Germinal center (tissue), 1 donor: ENCODE measurements around the gene COL9A3.
"Not testable (repeated sequence)": the region's sequence is repeated elsewhere in the genome, so short reads cannot be mapped to it uniquely, and the experiment has no call there.

Experiments used
- DNase-seq: peaks from one replicate; pipeline ENCODE4 v3.0.0; 2012; ENCODE audit warnings: mixed read lengths, low spot score

Gene COL9A3

DNA sequence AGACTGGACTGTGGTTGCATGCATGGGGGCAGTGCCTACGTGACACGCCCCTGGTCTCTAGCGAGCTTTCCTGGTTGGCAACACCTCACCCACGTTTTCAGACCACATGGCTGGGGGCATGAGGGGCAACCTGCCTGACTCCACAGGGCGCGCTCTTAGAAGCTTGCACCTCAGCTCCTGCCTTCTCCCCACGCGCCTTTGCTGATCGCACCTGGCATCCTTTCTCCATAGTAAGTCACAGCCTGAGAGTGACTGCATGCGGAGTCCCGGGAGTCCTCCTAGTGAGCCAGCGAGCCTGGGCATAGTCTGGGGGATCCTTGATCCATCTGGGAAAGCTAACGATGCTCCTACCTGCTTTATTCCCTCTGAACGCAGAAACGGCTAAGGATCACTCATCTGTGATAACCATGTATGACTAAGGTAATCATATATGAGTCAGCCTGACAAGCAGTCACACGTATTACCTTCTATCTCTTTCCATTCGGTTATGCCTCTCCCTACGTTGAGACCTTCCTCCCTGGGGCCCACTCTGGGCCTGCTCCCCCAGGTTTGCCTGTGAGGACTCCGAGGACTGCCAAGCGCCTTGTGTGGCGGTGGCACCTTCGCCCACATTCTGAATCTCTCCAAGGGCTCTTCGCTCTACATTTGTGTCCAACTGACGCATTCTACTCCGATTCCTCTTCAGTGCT is 40.2 kb downstream of the COL9A3 start:
- no peak for DNase-seq

DNA sequence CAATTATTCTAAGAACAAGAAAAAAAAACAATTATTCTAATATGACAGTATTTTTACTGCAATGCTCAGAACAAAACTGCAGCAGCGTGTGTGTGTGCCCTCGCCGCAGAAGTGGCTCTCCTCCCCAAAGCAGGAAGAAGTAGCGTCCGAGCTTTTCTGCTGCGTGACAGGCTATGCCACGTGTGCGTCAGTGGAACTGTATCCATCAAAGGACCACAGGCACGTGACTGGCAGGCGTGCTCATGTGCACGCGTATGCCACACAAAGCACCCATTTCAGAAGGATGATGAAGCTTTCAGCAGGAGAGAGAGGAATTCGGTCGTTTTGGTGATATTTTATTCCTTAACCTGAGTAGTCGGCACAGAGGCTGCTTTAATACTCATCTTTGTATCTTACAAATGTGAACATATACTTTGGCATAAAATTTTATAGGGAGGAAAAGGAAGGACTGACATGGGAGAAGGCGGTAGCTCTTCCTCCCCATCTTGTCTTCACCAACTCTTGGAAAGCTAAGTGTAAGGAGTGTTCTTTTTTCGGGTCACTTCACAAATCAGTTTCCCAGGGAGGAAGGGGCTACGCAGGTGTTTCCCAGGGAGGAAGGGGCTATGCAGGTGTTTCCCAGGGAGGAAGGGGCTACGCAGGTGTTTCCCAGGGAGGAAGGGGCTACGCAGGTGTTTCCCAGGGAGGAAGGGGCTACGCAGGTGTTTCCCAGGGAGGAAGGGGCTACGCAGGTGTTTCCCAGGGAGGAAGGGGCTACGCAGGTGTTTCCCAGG is 41.4 kb downstream of the COL9A3 start:
- DNase-seq: no peak

DNA sequence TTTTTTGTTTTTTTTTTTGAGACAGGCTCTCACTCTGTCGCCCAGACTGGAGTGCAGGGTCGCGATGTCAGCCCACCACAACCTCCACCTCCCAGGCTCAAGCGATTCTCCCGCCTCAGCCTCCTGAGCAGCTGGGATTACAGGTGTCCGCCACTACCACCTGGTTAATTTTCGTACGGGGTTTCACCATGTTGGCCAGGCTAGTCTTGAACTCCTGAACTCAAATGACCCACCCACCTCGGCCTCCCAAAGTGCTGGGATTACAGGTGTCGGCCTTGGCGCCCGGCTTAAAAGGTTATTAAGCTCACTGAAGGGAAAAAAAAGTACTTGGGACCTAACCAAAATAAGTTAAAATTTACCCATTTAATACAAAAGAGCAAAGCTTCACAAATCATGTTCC is 42.9 kb downstream of the COL9A3 start:
- no peak for DNase-seq

DNA sequence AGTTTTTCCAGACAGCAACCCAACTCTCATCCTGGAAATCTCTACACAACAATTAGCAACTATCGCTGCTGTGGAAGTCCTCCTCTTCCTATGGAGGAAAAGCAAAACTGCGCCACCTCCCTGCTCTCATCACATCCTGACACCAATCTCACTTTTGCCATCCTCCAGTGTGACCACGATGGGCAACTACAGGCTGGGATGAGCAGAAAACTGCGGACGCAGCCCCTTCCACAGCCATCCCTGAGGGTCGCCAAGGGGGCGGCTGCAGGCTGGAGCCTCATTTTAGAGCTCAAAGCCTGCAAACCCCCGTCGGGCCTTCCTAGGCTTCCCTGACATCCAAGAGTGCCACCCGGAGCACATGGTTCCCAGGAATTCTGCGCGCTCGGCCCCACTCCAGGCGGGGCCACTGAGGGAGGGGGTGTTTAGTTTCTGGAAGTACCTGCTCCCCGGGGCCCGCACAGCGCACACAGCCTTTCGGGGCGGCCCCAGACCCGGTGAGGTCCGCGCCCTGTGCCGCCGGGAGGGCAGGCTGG is 43.6 kb downstream of the COL9A3 start:
- no peak for DNase-seq

DNA sequence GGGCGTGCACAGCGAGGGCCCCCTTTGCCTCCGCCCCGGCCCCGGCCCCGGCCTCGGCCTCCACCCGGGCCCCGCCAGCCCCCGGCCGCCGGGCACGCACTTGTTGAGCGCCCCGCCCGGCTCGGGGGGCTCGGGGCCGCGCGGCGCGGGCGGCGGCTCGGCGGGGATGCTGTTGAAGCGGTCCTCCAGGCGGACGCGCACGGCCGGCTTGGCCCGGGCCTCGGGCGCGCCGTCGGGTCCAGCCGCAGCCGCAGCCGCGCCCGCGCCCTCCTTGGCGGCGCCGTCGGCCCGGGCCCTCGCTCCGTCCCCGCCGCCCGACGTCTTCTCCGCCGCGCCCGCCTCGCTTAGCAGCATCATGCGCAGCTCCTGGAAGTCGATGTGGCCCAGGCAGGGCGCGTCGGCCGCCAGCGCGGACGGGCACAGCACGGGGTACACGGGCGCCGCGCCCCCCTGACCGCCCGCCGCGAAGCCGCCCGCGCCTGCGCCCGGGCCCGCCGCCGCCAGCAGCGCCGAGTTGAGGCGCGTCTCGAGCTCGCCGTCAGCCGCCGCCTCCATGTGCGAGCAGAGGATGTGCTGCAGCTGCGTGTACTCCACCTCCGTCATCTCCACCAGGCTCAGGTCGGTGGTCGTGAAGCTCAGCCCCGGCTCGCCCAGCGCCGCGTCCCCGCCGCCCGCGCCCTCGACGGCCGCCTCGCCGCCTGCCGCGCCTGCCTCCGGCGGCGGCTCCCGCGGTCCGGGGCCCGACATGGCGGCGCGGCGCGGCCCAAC is 44.3 kb downstream of the COL9A3 start:
- DNase-seq: peak; percentile 22

DNA sequence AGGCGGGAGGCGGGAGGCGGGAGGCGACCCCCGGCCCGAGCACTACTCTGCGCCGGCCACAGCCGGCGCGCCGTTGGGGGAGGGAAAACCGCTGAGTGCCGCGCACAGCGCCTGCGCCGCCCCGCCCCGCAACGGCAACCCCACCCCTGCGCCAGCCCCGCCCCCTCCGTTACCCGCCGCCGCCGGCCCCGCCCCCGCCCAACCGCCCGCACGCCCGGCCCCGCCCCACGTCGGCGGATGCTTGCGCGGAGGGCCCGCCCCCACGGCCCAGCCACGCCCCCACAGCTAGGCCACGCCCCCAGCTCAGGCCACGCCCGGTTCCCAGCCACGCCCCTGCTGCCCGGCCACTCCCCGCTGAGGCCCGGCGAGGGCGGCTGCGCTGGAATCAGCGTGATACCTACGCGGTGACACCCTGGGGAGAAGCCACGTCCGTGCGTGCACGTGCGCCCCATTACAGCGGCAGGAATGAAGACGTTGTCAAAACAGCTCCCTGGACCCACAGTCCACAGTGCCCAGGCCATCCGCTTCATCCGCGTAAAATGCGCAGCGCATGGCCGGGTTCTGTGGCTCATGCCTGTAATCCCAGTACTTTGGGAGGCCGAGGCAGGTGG is 45.0 kb downstream of the COL9A3 start, which contains the start of gene TCFL5:
TSS of gene TCFL5 (minus strand) at position 97 of the 611 bp plus-strand sequence. CDS start 152 bp downstream, outside the sequence.
- peak; percentile 92 for DNase-seq

DNA sequence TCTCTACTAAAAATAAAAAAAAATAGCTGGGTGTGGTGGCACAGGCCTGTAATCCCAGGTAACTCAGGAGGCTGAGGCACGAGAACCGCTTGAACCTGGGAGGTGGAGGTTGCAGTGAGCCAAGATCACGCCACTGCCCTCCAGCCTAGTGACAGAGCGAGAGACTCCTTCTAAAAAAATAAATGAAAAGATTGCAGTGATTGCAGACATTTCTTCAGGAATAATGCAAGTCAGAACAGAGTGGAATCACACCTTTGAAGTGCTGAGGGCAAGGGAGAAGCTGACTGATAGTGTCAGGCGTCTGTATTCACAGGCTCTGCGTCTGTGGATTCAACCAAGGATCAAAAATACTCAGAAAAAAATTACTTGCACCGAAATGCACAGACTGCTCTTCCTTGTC is 47.4 kb downstream of the COL9A3 start:
- DNase-seq: no peak

DNA sequence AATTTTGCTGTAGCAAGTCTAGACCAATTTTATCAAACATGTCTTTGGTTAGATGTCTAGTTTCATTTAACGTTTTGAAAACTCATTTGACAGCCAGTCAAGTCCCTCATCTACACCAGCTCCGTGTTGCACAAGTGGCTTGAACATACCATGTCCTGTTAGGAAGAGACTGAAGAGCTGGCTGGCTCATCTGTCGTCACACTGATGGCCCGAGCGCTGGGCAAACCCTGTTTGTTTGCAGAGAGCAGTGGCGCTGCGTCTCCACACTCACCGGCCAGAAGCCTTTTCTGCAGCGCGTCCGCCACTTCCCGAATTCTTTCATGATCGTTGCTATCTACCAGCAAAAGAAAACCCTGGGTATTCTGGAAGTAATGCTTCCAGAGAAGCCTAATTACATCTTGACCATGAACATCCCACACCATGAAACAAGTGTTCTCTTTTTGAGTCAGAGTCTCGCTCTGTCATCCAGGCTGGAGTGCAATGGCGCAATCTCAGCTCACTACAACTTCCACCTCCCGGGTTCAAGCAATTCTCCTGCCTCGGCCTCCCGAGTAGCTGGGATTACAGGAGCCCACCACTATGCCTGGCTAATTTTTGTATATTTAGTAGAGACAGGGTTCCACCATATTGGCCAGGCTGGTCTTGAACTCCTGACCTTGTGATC is 55.5 kb downstream of the COL9A3 start:
- no peak for DNase-seq

DNA sequence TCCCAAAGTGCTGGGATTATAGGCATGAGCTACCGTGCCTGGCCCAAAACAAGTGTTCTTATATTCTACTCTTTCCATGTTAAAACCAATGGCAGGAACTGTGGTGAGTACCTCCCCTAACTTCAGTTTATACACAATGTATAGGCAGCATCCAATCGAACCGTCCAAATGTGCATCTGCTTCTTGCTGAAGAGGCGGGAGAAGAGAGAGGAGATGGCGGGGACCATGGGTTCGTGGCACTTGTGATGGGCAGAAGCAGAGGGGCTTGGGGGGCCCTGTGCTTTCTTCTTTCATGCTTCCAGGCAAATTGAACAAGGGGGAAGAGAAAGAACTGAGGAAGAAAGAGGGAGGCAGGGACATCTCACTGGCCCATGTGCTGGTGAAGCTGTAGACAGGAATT is 56.0 kb downstream of the COL9A3 start:
- no peak for DNase-seq

DNA sequence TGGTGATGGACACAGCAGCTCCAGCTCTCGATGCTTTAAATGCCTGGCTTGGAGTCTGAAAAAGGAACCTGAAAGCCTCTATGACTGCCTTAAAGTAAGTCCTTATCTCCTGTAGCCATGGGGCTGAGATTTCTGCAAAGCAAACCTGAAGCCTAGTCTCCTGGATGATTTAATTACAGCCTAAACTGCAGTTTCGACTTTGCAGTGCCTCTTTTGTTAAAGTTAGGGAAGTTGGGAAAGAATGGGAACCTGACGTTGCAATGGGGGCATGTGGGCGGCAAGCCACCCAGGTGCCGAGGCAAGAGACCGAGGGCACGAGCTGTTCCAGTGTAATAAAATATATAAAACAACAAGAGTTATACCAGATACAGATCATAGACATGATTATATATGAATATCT is 56.4 kb downstream of the COL9A3 start:
- no peak for DNase-seq

DNA sequence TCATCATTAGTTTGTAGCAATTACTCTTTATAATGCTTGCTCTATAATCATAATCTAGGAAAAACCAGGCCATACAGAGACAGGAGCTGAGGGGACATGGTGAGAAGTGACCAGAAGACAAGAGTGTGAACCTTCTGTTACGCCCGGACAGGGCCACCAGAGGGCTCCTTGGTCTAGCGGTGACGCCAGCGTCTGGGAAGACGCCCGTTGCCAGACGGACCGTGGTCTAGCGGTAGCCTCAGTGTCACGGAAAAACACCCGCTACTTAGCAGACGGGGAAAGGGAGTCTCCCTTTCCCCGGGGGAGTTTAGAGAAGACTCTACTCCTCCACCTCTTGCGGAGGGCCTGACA is 56.8 kb downstream of the COL9A3 start:
- not testable (repeated sequence) for DNase-seq

DNA sequence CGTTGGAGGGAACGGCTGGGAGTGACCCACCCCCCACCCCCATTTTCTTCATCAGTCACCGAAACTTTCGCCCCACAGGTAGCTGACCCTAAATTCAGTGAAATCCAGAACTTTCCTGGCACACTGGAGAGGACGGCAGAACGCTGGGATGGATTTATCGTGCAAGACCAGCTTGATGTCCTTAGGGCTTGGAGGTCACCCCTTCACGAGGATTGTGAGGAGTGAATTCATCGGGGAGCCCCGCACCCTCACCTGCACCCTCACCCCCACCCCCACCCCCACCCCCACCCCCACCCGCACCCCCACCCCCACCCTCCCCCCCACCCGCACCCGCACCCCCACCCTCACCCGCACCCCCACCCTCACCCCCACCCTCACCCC is 58.1 kb downstream of the COL9A3 start:
- DNase-seq: no peak

DNA sequence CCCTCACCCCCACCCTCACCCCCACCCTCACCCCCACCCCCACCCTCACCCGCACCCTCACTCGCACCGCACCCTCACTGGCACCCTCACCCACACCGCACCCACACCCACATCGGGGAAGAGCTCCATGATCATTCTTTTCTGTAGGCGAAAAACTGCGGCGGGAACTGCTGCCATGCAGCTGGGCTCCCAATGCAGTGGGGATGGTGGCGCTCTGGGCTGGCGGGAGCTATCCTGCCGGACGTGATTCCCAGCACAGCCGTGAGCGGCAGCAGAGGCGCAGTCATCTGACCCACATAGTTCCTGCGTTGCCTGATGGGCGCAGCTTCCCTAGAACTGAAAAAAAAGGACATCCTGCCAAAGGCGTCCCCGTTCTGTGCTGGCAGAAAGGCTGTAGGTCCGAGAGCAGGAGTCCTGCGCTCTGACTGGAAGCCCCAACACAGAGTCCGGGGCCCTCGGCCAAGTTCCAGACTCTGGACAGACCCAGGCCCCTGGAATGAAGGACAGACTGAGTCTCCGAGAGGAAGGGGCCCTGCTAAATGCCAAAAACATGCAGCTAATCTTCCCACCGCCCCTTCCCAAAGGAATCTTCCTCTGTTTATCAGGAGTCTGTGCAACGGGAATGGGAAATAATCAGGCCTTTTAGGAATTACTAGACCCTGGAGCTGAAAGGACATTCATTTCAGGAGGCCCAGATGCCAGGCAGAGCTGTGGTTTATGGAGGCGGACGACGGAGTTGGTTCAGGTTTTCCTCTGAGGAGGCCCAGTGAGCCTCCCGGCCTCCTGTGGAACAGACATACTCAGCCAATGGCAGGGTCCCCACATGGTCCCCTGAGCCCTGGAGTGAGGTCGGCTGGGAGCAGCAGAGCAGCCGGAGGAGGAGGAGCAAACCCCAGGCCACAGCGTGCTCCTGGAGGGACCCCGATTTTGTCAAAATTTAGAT is 58.8 kb downstream of the COL9A3 start:
- no peak for DNase-seq

DNA sequence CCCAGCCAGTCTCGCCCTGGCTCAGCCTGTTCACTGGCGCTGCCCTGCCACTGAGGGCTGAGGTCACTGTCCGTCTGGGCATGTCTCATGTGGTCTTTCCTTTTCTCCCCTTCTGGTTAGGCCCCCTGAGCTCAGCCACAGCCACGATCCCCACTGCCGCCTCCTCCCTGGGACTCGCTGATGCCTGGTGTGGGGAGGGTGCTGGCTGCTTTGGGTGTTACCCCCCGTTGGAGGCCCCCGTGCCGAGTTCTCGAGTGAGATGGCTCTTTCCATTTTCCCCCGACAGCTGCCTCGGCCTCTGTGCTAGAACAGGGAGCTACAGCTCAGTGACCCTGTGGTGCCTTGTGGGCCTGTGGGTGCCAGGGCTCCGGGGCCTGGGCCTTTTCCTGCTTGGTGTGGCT is 59.7 kb downstream of the COL9A3 start:
- no peak for DNase-seq

DNA sequence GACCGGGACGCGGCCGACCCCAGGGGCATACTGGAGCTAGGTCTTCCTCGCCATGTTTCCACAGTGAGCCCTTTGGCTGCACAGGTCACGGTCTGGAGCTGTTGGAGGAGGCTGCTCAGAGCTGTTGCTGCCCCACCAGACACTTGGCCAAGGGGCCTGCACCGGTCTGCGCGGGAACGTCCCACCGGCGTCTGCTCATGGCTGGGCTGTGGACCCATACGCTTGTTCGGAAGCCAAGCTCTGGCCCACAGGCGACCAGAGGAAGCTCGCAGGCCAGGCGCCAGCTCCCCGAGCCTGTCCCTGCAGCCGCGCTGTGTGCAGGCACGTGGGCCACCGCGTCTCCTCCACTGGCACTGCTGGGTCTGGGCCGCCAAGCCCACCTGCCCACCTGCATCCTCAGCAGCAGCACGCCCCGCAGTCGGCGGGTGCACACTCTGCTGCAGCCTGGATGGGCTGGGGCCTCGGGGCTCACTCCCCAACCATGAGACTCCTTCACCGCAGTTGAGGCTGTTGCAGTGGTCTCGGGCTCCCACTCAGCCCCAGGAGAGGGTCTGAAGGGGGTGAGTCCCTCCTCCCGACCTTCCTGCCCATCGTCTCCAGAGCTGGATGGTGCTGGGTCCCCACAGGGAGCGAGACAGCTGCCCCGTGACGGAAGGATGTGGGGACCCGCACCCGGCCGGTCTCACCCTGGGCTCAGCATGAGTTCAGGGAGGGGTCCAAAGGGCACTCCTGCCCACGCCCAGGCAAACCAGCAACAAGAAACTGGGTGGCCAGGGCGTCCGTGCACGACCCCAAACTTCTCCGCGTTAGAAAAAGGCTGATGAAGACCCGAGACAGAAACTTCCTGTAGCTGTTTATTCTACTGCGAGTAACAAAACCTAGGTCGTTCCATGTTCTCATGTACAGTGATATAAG is 60.3 kb downstream of the COL9A3 start:
- DNase-seq: no peak

DNA sequence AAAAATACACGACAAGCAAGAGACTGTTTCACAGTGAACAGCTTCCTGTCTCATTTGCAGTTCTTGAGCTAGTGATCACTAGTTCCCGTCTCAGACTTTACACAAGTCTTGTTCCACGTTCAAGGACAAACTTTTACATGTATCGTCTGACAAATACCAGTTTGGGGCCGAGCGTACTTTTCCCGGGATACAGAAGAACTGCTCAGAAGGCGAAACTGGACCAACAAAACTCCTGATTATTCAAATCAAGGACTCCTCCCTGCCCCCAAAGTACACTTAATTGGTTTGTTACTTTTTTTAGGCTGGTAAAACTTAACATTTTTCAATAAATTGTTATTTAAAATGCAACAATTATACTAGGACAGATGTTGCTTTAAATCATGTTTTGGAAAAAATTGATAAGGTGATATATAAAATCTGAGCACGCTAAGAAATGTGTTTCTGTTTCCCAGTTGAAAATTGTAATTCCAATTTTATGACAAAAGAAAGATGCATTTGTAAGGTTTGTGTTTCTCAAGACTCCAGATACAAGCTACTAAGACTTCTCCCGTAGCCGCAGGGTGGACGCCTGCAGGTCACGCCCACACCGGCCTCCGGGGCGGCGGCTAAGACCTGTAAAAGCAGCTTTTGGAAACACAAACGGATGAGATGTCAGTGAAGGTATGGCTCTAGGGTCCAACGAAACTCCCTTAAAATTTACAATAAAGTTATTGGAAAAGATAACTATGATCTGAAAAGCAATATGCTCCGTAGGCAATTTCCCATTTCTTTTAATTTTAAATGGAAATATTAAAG is 61.6 kb downstream of the COL9A3 start:
- DNase-seq: no peak

DNA sequence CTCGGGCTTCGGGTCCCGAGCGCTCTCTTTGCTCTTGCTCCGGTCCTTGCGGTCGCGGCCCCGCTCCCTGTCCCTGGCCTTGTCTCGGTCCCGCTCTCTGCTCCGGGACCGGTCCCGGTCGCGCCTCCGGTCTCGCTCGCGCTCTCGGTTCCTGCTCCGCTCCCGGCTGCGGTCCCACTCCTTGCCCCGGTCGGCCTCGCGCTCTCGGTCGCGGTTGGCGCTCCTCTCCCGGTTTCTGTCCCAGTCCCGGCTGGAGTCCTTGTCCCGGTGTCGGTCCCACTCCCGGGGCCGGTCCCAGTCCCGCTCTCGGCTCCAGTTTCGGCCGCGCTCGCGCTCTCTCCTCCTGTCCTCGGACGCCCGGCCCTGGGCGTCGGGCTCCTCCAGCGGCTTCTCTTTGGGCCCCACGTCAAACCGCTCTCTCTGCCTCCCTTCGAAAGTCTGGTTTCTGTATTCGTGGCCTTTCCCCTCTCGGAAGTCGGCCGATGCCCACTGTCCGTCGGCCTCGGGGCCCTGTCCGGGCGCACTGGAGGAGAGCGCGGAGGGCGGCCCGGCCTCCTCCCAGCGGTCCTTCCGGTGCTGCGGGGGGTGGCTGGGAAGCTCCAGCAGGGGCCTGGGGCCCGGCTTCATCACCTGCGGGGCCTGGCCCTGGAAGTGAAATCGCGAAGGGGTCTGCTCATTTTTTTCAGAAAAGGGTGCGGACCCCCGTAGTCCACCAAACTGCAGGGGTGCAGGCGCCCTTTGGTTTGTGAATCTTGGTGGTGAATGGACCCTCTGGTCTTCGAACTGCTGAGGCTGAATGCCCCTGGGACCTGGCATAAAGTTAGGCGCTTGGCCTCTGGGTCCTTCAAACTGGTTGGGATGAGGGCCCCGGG is 62.7 kb downstream of the COL9A3 start:
- no peak for DNase-seq
